Lower leg skin (tissue), 3 donors: ENCODE results near the gene SCYGR6.

Experiments
- POLR2A ChIP-seq, 2 donors: fragments of 450-650 bp; IDR thresholded peaks; one replicate each; pipeline ENCODE4 v1.6.1; 2016 to 2017; ENCODE audit warnings: antibody characterized with exemption in 2 of 2, mild to moderate bottlenecking in 1 of 2, moderate library complexity in 1 of 2
- TF ChIP-seq, protein P1 (sequence below), 3 donors: fragments of 450-650 bp; IDR thresholded peaks; one replicate each; pipeline ENCODE4 v1.5.1; 2016; ENCODE audit warnings: antibody characterized with exemption in 3 of 3, mild to moderate bottlenecking in 3 of 3, moderate library complexity in 2 of 3

DNA sequence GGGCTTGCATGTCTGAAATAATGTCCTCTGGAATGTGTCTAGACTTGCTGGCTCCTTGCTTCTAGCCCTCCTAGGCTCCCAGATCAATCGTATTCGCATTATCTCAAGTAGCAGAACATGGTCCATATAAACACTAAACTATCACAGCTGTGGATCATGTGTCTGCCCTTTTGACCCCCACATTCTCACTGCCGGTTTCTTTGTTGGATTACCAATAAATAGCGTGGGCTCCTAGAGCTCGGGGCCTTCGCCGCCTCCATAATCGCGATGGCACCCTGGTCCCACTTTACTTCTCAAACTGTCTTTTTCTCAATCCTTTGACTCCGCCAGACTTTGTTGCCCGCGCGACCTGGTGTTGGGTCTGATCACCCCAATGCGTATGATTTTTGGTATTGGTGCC lies 14.8 kb upstream of the SCYGR6 start:
- TF ChIP-seq, protein P1, sequence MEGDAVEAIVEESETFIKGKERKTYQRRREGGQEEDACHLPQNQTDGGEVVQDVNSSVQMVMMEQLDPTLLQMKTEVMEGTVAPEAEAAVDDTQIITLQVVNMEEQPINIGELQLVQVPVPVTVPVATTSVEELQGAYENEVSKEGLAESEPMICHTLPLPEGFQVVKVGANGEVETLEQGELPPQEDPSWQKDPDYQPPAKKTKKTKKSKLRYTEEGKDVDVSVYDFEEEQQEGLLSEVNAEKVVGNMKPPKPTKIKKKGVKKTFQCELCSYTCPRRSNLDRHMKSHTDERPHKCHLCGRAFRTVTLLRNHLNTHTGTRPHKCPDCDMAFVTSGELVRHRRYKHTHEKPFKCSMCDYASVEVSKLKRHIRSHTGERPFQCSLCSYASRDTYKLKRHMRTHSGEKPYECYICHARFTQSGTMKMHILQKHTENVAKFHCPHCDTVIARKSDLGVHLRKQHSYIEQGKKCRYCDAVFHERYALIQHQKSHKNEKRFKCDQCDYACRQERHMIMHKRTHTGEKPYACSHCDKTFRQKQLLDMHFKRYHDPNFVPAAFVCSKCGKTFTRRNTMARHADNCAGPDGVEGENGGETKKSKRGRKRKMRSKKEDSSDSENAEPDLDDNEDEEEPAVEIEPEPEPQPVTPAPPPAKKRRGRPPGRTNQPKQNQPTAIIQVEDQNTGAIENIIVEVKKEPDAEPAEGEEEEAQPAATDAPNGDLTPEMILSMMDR (IDR thresholded peaks at IDR 0.05), result no peak
- no peak for TF ChIP-seq POLR2A (IDR thresholded peaks at IDR 0.05)
